ENCODE data around the gene MTHFR. TPM values are rescaled to one million over a fixed set of nuclear protein-coding genes. Genes with fewer than 3 reads are reported as not detected.

The MTHFR gene
- total and polyA plus RNA-seq, 4 donors = 5.5 to 29.0 (median 18.3) TPM

- Histone ChIP-seq H3K4me1 (ENCODE audit: control insufficient read depth in 4 of 4, insufficient read depth in 4 of 4, low read length in 3 of 4) (peaks cover 7 to 43% (median 36%) of the 10 kb centered on the region in 4 donors), H3K36me3 (ENCODE audit: control insufficient read depth in 4 of 4, insufficient read depth in 3 of 4, low read depth in 1 of 4, low read length in 3 of 4) (peaks cover 3 to 10% (median 6%) of the 10 kb centered on the region in 4 donors), H3K27ac (ENCODE audit: low read depth in 1 of 2, low read length in 2 of 2) (peak overlapping the region; percentile 97 to 98), H3K4me3 (ENCODE audit: low read depth in 1 of 3, low read length in 3 of 3) (peak overlapping the region; percentile 72 to 86 (median 83)), H3K9me3 (ENCODE audit: control insufficient read depth in 4 of 4, low read length in 3 of 4) (no peaks in the 10 kb centered on the region), H3K9ac (ENCODE audit: low read depth in 1 of 2, low read length in 2 of 2) (peak overlapping the region; percentile 41 to 50), H3K27me3 (ENCODE audit: control insufficient read depth in 4 of 4, insufficient read depth in 4 of 4, low read length in 3 of 4) (no peaks in the 10 kb centered on the region)
- TF ChIP-seq ATF3 (IDR thresholded peaks at IDR 0.05) = no peak
- TF ChIP-seq NR2F2 (IDR thresholded peaks at IDR 0.05) = peak; percentile 32
- TF ChIP-seq RXRA (IDR thresholded peaks at IDR 0.05) = peak in 1 of 2 donors; percentile 12
- TF ChIP-seq YY1 (IDR thresholded peaks at IDR 0.05) = no peak
- TF ChIP-seq SP1 (IDR thresholded peaks at IDR 0.05) = no peak
- TF ChIP-seq HNF4A (conservative IDR thresholded peaks at IDR 0.05) = peak; percentile 51 to 56
- 10% methylated on average over 2 of the region's 2 CpGs for WGBS
- DNase-seq (ENCODE audit: low spot score) = no peak
These were observed 1.4 kb upstream of the MTHFR start for GRCh38 chr1:11807133-11807532.

GRCh38 chr1:11806307-11806936 lies 658 bp upstream of the MTHFR start:
- peaks cover 7 to 43% (median 37%) of the 10 kb centered on the region in 4 donors for H3K4me1 ChIP-seq (ENCODE audit: control insufficient read depth in 4 of 4, insufficient read depth in 4 of 4, low read length in 3 of 4)
- no peaks in the 10 kb centered on the region for H3K9me3 ChIP-seq (ENCODE audit: control insufficient read depth in 4 of 4, low read length in 3 of 4)
- under 1% methylated on average over 20 of the region's 20 CpGs for WGBS
- H3K27me3 ChIP-seq (ENCODE audit: control insufficient read depth in 4 of 4, insufficient read depth in 4 of 4, low read length in 3 of 4) = no peaks in the 10 kb centered on the region
- peaks cover 0 to 6% (median 3%) of the 10 kb centered on the region in 4 donors for H3K36me3 ChIP-seq (ENCODE audit: control insufficient read depth in 4 of 4, insufficient read depth in 3 of 4, low read depth in 1 of 4, low read length in 3 of 4)
- TF ChIP-seq SP1 (IDR thresholded peaks at IDR 0.05) (no peak), HNF4G (IDR thresholded peaks at IDR 0.05) (peak; percentile 21), RXRA (IDR thresholded peaks at IDR 0.05) (peak in 1 of 2 donors; percentile 12), ZBTB33 (IDR thresholded peaks at IDR 0.05) (no peak), HNF4A (conservative IDR thresholded peaks at IDR 0.05) (peak in 1 of 2 donors; percentile 6)
- H3K9ac ChIP-seq (ENCODE audit: low read depth in 1 of 2, low read length in 2 of 2) = peak overlapping the region; percentile 41 to 50
- H3K4me3 ChIP-seq (ENCODE audit: low read depth in 1 of 3, low read length in 3 of 3) = peak overlapping the region; percentile 72 to 86 (median 83)
- peak overlapping the region; percentile 97 to 98 for H3K27ac ChIP-seq (ENCODE audit: low read depth in 1 of 2, low read length in 2 of 2)
- DNase-seq (ENCODE audit: low spot score) = no peak

- peak overlapping the region; percentile 97 to 98 for H3K27ac ChIP-seq (ENCODE audit: low read depth in 1 of 2, low read length in 2 of 2)
- H3K9me3 ChIP-seq (ENCODE audit: control insufficient read depth in 4 of 4, low read length in 3 of 4) = no peaks in the 10 kb centered on the region
- peak overlapping the region; percentile 55 to 72 (median 71) for H3K4me3 ChIP-seq (ENCODE audit: low read depth in 1 of 3, low read length in 3 of 3)
- H3K27me3 ChIP-seq (ENCODE audit: control insufficient read depth in 4 of 4, insufficient read depth in 4 of 4, low read length in 3 of 4) = no peaks in the 10 kb centered on the region
- no peak for TF ChIP-seq NR2F2 (IDR thresholded peaks at IDR 0.05)
- no peak for TF ChIP-seq REST (IDR thresholded peaks at IDR 0.05)
- TF ChIP-seq EGR1 (IDR thresholded peaks at IDR 0.05; ENCODE audit: low read depth in 2 of 2) = peak in 1 of 2 donors; percentile 18
- peaks cover 7 to 53% (median 42%) of the 10 kb centered on the region in 4 donors for H3K4me1 ChIP-seq (ENCODE audit: control insufficient read depth in 4 of 4, insufficient read depth in 4 of 4, low read length in 3 of 4)
- no peak for DNase-seq (ENCODE audit: low spot score)
- H3K9ac ChIP-seq (ENCODE audit: low read depth in 1 of 2, low read length in 2 of 2) = peak overlapping the region; percentile 87 to 96
- peaks cover 1 to 14% (median 12%) of the 10 kb centered on the region in 4 donors for H3K36me3 ChIP-seq (ENCODE audit: control insufficient read depth in 4 of 4, insufficient read depth in 3 of 4, low read depth in 1 of 4, low read length in 3 of 4)
- WGBS = 2% methylated on average over 17 of the region's 17 CpGs
These were observed 920 bp downstream of the MTHFR start for GRCh38 chr1:11804666-11805421.

Data from liver (tissue), 9 donors.